IgD-negative memory B cell (primary cell): ENCODE results near the gene ADM. TPM values are rescaled to one million over a fixed set of nuclear protein-coding genes. Genes with fewer than 3 reads are reported as not detected.
A peak's percentile ranks its signal among the peaks of the same experiment; 100 is the strongest.

Source experiments
- H3K27ac Mint-ChIP-seq, 3 donors: one replicate each; pipeline ENCODE4 v1.8.0; 2020 to 2022; ENCODE audit warnings: mild to moderate bottlenecking in 3 of 3, mixed read lengths in 3 of 3, moderate library complexity in 1 of 3
- H3K27me3 Mint-ChIP-seq: one replicate; pipeline ENCODE4 v1.8.0; 2021; ENCODE audit warnings: mixed read lengths
- H3K36me3 Mint-ChIP-seq: one replicate; pipeline ENCODE4 v1.8.0; 2020; ENCODE audit warnings: mild to moderate bottlenecking, mixed read lengths
- H3K4me1 Mint-ChIP-seq, 3 donors: one replicate each; pipeline ENCODE4 v1.8.0; 2020 to 2022; ENCODE audit warnings: mixed read lengths in 3 of 3, mild to moderate bottlenecking in 1 of 3
- H3K4me3 Mint-ChIP-seq, 4 donors: one replicate each; pipeline ENCODE4 v1.8.0; 2020 to 2022; ENCODE audit warnings: mild to moderate bottlenecking in 4 of 4, mixed read lengths in 4 of 4, moderate library complexity in 3 of 4
- H3K9me3 Mint-ChIP-seq, 3 donors: one replicate each; pipeline ENCODE4 v1.8.0; 2020 to 2021; ENCODE audit warnings: mixed read lengths in 3 of 3, mild to moderate bottlenecking in 1 of 3
- polyA plus RNA-seq: library from polyadenylated mRNA; unstranded; fragments of 300-500 nt; fragmentation: Illumina TruSeq; gene quantifications from one replicate; pipeline ENCODE4 v1.2.3, GENCODE V29; 2021

ADM gene
- polyA plus RNA-seq, 1 donor from 2014 or later = 0.14 TPM

- Mint-ChIP-seq H3K4me1 (peaks cover 6 to 11% (median 10%) of the 10 kb centered on the region in 3 donors), H3K27me3 (peaks cover 9% of the 10 kb centered on the region), H3K36me3 (no peaks in the 10 kb centered on the region), H3K4me3 (no peak overlapping the region), H3K9me3 (no peaks in the 10 kb centered on the region), H3K27ac (no peak overlapping the region)
Observed at GRCh38 chr11:10285148-10285802, 19.6 kb upstream of the ADM start.

GRCh38 chr11:10287140-10287539 lies 17.7 kb upstream of the ADM start:
- Mint-ChIP-seq H3K36me3 (no peaks in the 10 kb centered on the region), H3K4me3 (no peak overlapping the region), H3K9me3 (no peaks in the 10 kb centered on the region), H3K27ac (no peak overlapping the region), H3K4me1 (peaks cover 7 to 17% (median 16%) of the 10 kb centered on the region in 3 donors), H3K27me3 (peaks cover 11% of the 10 kb centered on the region)

GRCh38 chr11:10287766-10288715 lies 16.8 kb upstream of the ADM start:
- no peaks in the 10 kb centered on the region for H3K36me3 Mint-ChIP-seq
- H3K4me3 Mint-ChIP-seq = no peak overlapping the region
- no peak overlapping the region for H3K27ac Mint-ChIP-seq
- no peaks in the 10 kb centered on the region for H3K9me3 Mint-ChIP-seq
- H3K4me1 Mint-ChIP-seq = peaks cover 11 to 19% (median 18%) of the 10 kb centered on the region in 3 donors
- peaks cover 13% of the 10 kb centered on the region for H3K27me3 Mint-ChIP-seq

GRCh38 chr11:10288881-10289764 lies 15.8 kb upstream of the ADM start:
- Mint-ChIP-seq H3K4me1 (peaks cover 12 to 20% (median 18%) of the 10 kb centered on the region in 3 donors), H3K36me3 (no peaks in the 10 kb centered on the region), H3K27ac (no peak overlapping the region), H3K9me3 (no peaks in the 10 kb centered on the region), H3K27me3 (peaks cover 13% of the 10 kb centered on the region), H3K4me3 (no peak overlapping the region)

- Mint-ChIP-seq H3K36me3 (no peaks in the 10 kb centered on the region), H3K4me3 (peak overlapping the region in 2 of 4 donors; percentile 38 to 66), H3K27ac (peak overlapping the region in 1 of 3 donors; percentile 94), H3K9me3 (no peaks in the 10 kb centered on the region), H3K27me3 (peaks cover 14% of the 10 kb centered on the region), H3K4me1 (peaks cover 13 to 21% (median 20%) of the 10 kb centered on the region in 3 donors)
Observed at GRCh38 chr11:10289765-10290380, 15.0 kb upstream of the ADM start.

- H3K27ac Mint-ChIP-seq = no peak overlapping the region
Observed at GRCh38 chr11:10291801-10292638, 12.9 kb upstream of the ADM start.

GRCh38 chr11:10293423-10294289 lies 11.2 kb upstream of the ADM start, which contains the start of gene SBF2:
Gene SBF2, minus strand, starts transcription at chr11:10294219. Its CDS starts 150 bp downstream, at chr11:10294069.
- Mint-ChIP-seq H3K9me3 (no peaks in the 10 kb centered on the region), H3K36me3 (no peaks in the 10 kb centered on the region), H3K27me3 (peaks cover 31% of the 10 kb centered on the region), H3K4me1 (peaks cover 16 to 27% (median 24%) of the 10 kb centered on the region in 3 donors), H3K27ac (peak within 1 kb of the TSS; percentile 47 to 88 (median 87)), H3K4me3 (peak within 1 kb of the TSS; percentile 79 to 92 (median 90))

More at GRCh38 chr11:10291801-10292638, 12.9 kb upstream of the ADM start:
- Mint-ChIP-seq H3K9me3 (no peaks in the 10 kb centered on the region), H3K4me1 (peaks cover 14 to 27% (median 18%) of the 10 kb centered on the region in 3 donors), H3K27me3 (peaks cover 25% of the 10 kb centered on the region), H3K4me3 (peak overlapping the region in 3 of 4 donors; percentile 43 to 69 (median 66)), H3K36me3 (no peaks in the 10 kb centered on the region)

- Mint-ChIP-seq H3K27ac (peak overlapping the region; percentile 47 to 88 (median 87)), H3K27me3 (peaks cover 31% of the 10 kb centered on the region), H3K9me3 (no peaks in the 10 kb centered on the region), H3K36me3 (no peaks in the 10 kb centered on the region), H3K4me1 (peaks cover 16 to 27% (median 24%) of the 10 kb centered on the region in 3 donors), H3K4me3 (peak overlapping the region; percentile 79 to 92 (median 90))
Observed at GRCh38 chr11:10294290-10294953, 10.5 kb upstream of the ADM start.

GRCh38 chr11:10295064-10295901 lies 9.6 kb upstream of the ADM start:
- no peaks in the 10 kb centered on the region for H3K36me3 Mint-ChIP-seq
- H3K9me3 Mint-ChIP-seq = no peaks in the 10 kb centered on the region
- peak overlapping the region; percentile 8 to 88 (median 47) for H3K27ac Mint-ChIP-seq
- H3K27me3 Mint-ChIP-seq = peaks cover 29% of the 10 kb centered on the region
- peak overlapping the region; percentile 79 to 92 (median 90) for H3K4me3 Mint-ChIP-seq
- peaks cover 14 to 24% (median 23%) of the 10 kb centered on the region in 3 donors for H3K4me1 Mint-ChIP-seq

GRCh38 chr11:10298342-10298741 lies 6.5 kb upstream of the ADM start:
- H3K27ac Mint-ChIP-seq = no peak overlapping the region
- peaks cover 8 to 19% (median 18%) of the 10 kb centered on the region in 3 donors for H3K4me1 Mint-ChIP-seq
- H3K4me3 Mint-ChIP-seq = peak overlapping the region in 1 of 4 donors; percentile 4
- no peaks in the 10 kb centered on the region for H3K9me3 Mint-ChIP-seq
- no peaks in the 10 kb centered on the region for H3K36me3 Mint-ChIP-seq
- H3K27me3 Mint-ChIP-seq = peaks cover 24% of the 10 kb centered on the region

- H3K4me3 Mint-ChIP-seq = peak overlapping the region in 3 of 4 donors; percentile 90 to 99 (median 99)
- peak overlapping the region in 2 of 3 donors; percentile 7 to 91 for H3K27ac Mint-ChIP-seq
- peaks cover 8 to 20% (median 14%) of the 10 kb centered on the region in 3 donors for H3K4me1 Mint-ChIP-seq
- H3K9me3 Mint-ChIP-seq = no peaks in the 10 kb centered on the region
- peaks cover 26% of the 10 kb centered on the region for H3K27me3 Mint-ChIP-seq
- H3K36me3 Mint-ChIP-seq = no peaks in the 10 kb centered on the region
Observed at GRCh38 chr11:10301656-10302358, 3.1 kb upstream of the ADM start.
